Measurements from ENCODE around the gene NCR2.

DNA sequence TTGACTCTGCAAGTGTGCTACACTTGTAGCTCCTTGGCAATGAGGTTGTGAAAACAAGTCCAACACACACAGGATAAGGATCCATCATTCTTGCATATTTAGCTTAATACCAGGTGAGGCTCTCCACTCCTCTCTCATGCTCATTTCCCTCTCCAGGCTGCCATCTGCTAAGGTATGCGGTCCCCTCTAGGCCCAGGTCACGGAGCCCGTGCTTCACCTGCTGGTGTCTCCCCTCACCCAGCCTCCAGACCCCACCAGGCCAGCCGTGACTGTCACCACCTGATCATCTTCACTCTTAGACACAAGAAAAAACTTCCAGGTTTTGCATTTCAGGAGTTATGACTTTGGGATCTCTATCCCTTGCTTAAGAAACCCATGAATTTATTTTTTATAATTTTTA, 14.2 kb upstream of the NCR2 start:
- TF ChIP-seq, protein P1, sequence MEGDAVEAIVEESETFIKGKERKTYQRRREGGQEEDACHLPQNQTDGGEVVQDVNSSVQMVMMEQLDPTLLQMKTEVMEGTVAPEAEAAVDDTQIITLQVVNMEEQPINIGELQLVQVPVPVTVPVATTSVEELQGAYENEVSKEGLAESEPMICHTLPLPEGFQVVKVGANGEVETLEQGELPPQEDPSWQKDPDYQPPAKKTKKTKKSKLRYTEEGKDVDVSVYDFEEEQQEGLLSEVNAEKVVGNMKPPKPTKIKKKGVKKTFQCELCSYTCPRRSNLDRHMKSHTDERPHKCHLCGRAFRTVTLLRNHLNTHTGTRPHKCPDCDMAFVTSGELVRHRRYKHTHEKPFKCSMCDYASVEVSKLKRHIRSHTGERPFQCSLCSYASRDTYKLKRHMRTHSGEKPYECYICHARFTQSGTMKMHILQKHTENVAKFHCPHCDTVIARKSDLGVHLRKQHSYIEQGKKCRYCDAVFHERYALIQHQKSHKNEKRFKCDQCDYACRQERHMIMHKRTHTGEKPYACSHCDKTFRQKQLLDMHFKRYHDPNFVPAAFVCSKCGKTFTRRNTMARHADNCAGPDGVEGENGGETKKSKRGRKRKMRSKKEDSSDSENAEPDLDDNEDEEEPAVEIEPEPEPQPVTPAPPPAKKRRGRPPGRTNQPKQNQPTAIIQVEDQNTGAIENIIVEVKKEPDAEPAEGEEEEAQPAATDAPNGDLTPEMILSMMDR (conservative IDR thresholded peaks at IDR 0.05): no peak
- no peak for TF ChIP-seq EZH2 (IDR thresholded peaks at IDR 0.05; ENCODE audit: low read depth)

All from PC-9 (cell line).